HCT116 (cell line): ENCODE data around the gene CCDC188. TPM values are rescaled to one million over a fixed set of nuclear protein-coding genes. Genes with fewer than 3 reads are reported as not detected.

Experiments
- ATAC-seq: fragments of 200-7000 bp; cut with Tn5 transposase; 2 replicates; pipeline ENCODE4 v1.9.1; 2020; ENCODE audit warnings: mild to moderate bottlenecking, moderate library complexity
- BruUV-seq: library from RNA; stranded (reverse); fragments of 400-500 nt; replicated peaks from 2 replicates; lab custom pipeline; 2021; lab: Mats Ljungman, UMichigan
- CTCF ChIA-PET: fragments of 300-600 bp; sonication (Branson Sonifier 250); formaldehyde crosslinking; loops from one replicate; lab custom pipeline; 2021; ENCODE audit warnings: antibody characterized with exemption; lab: Charles Lee
- POLR2A ChIA-PET: fragments of 300-600, 350-600 bp; sonication (Branson Sonifier 250); formaldehyde crosslinking; loops from one replicate; lab custom pipeline; 2021; ENCODE audit warnings: antibody characterized with exemption; lab: Charles Lee
- RAD21 ChIA-PET, 2 experiments: fragments of 300-600 bp; sonication (Branson Sonifier 250); formaldehyde crosslinking; loops; one replicate each; lab custom pipeline; 2023; ENCODE audit warnings: low total read pairs in 2 of 2; ENCODE audit not compliant: uncharacterized antibody in 2 of 2, unreplicated experiment in 2 of 2, low non-redundant PET in 1 of 2; lab: Charles Lee
- DNase-seq: peaks from one replicate; pipeline ENCODE4 v3.0.0-alpha.2; 2010; ENCODE audit warnings: low read depth, low spot score
- H2AFZ ChIP-seq: fragments of 200-600 bp; shearing (Covaris generic), sonication (generic); 2 replicates; pipeline ENCODE4 v1.6.1; 2017; ENCODE audit warnings: low read depth, mixed run types, mixed read lengths, antibody characterized with exemption, low read length; ENCODE audit not compliant: poor library complexity, severe bottlenecking
- H3K27ac ChIP-seq: 2 replicates; pipeline ENCODE4 v1.5.1; 2012; ENCODE audit warnings: low read depth, low read length
- H3K27me3 ChIP-seq: fragments of 200-600 bp; sonication (generic); 2 replicates; pipeline ENCODE4 v1.6.1; 2016; ENCODE audit warnings: mixed run types, low read length, mixed read lengths; ENCODE audit not compliant: insufficient read depth
- H3K36me3 ChIP-seq, 2 experiments: fragments of 200-500 bp in 1 of 2; fragments of 200-600 bp in 1 of 2; sonication (Bioruptor generic) in 1 of 2; sonication (generic) in 1 of 2; 2 replicates each; pipeline versions ENCODE4 v1.5.1 to v1.6.1; 2014 to 2016; ENCODE audit warnings: low read length in 2 of 2, inconsistent platforms in 1 of 2, mixed read lengths in 1 of 2, mixed run types in 1 of 2; ENCODE audit not compliant: insufficient read depth in 2 of 2, control insufficient read depth in 1 of 2
- H3K4me1 ChIP-seq, 2 experiments: fragments of 200-600 bp in 1 of 2; sonication (generic) in 1 of 2; 2 replicates each; pipeline versions ENCODE4 v1.5.1 to v1.6.1; 2012 to 2017; ENCODE audit warnings: low read length in 2 of 2, inconsistent platforms in 1 of 2, mild to moderate bottlenecking in 1 of 2, mixed read lengths in 1 of 2, mixed run types in 1 of 2, moderate library complexity in 1 of 2; ENCODE audit not compliant: insufficient read depth in 2 of 2, control insufficient read depth in 1 of 2
- H3K4me2 ChIP-seq: fragments of 200-600 bp; sonication (generic); 2 replicates; pipeline ENCODE4 v1.6.1; 2017; ENCODE audit warnings: mixed run types, low read length, mixed read lengths
- H3K4me3 ChIP-seq, 2 experiments: fragments of 200-600 bp in 1 of 2; sonication (generic) in 1 of 2; replicated peaks in 1 of 2; 2 replicates each; pipeline ENCODE4 v1.5.1; 2011 to 2016; ENCODE audit warnings: low read length in 2 of 2, control low read depth in 1 of 2, low read depth in 1 of 2, mild to moderate bottlenecking in 1 of 2, mixed read lengths in 1 of 2, mixed run types in 1 of 2
- H3K79me2 ChIP-seq: fragments of 200-600 bp; sonication (generic); 2 replicates; pipeline ENCODE4 v1.6.1; 2017; ENCODE audit warnings: mild to moderate bottlenecking, mixed run types, low read length, moderate library complexity, mixed read lengths; ENCODE audit not compliant: insufficient read depth
- H3K9ac ChIP-seq: fragments of 200-600 bp; sonication (generic); 2 replicates; pipeline ENCODE4 v1.6.1; 2016; ENCODE audit warnings: low read length, mixed read lengths
- H3K9me2 ChIP-seq: fragments of 200-600 bp; sonication (generic), shearing (Covaris generic); 2 replicates; pipeline ENCODE4 v1.6.1; 2017; ENCODE audit warnings: mixed run types, mild to moderate bottlenecking, moderate library complexity; ENCODE audit not compliant: insufficient read depth
- H3K9me3 ChIP-seq, 2 experiments: fragments of 200-500 bp in 1 of 2; fragments of 200-600 bp in 1 of 2; sonication (Bioruptor generic) in 1 of 2; sonication (generic) in 1 of 2; 2 replicates each; pipeline ENCODE4 v1.6.1; 2014 to 2017; ENCODE audit warnings: low read length in 2 of 2, mixed read lengths in 2 of 2, inconsistent platforms in 1 of 2, low read depth in 1 of 2, mild to moderate bottlenecking in 1 of 2, mixed run types in 1 of 2, moderate library complexity in 1 of 2; ENCODE audit not compliant: control insufficient read depth in 1 of 2, insufficient read depth in 1 of 2
- H4K20me1 ChIP-seq: fragments of 200-600 bp; sonication (generic), shearing (Covaris generic); 2 replicates; pipeline ENCODE4 v1.6.1; 2017; ENCODE audit warnings: mixed run types, mild to moderate bottlenecking, moderate library complexity; ENCODE audit not compliant: insufficient read depth
- CEBPB ChIP-seq: IDR thresholded peaks from 2 replicates; pipeline ENCODE4 v1.6.1; 2012; ENCODE audit warnings: low read depth
- CTCF ChIP-seq, 3 experiments: fragments of 200-600 bp in 1 of 3; sonication (generic) in 1 of 3; IDR thresholded peaks in 2 of 3; conservative IDR thresholded peaks in 1 of 3; 2 replicates each; pipeline ENCODE4 v1.5.1; 2012 to 2017; ENCODE audit warnings: low read depth in 2 of 3, low read length in 2 of 3, antibody characterized with exemption in 1 of 3, borderline replicate concordance in 1 of 3, control low read depth in 1 of 3, mild to moderate bottlenecking in 1 of 3, mixed read lengths in 1 of 3, mixed run types in 1 of 3, moderate library complexity in 1 of 3; ENCODE audit not compliant: insufficient read depth in 1 of 3
- ELF1 ChIP-seq: IDR thresholded peaks from 2 replicates; pipeline ENCODE4 v1.6.1; 2012; ENCODE audit warnings: low read depth, borderline replicate concordance
- EZH2 ChIP-seq: fragments of 200-600 bp; sonication (generic); IDR thresholded peaks from 2 replicates; pipeline ENCODE4 v1.6.1; 2017; ENCODE audit warnings: antibody characterized with exemption, mixed run types
- EZH2phosphoT487 ChIP-seq: fragments of 200-600 bp; IDR thresholded peaks from 2 replicates; pipeline ENCODE4 v1.6.1; 2018; ENCODE audit warnings: antibody characterized with exemption, borderline replicate concordance
- FOSL1 ChIP-seq: IDR thresholded peaks from 2 replicates; pipeline ENCODE4 v1.6.1; 2012; ENCODE audit warnings: low read depth
- JUND ChIP-seq: IDR thresholded peaks from 2 replicates; pipeline ENCODE4 v1.6.1; 2012
- MAX ChIP-seq: IDR thresholded peaks from 2 replicates; pipeline ENCODE4 v1.6.1; 2012
- POLR2A ChIP-seq: IDR thresholded peaks from 2 replicates; pipeline ENCODE4 v1.7.0; 2011; ENCODE audit warnings: borderline replicate concordance; ENCODE audit not compliant: insufficient read depth, insufficient read length; ENCODE audit errors: extremely low read depth
- RAD21 ChIP-seq: IDR thresholded peaks from 2 replicates; pipeline ENCODE4 v1.6.1; 2012; ENCODE audit warnings: low read depth, mild to moderate bottlenecking
- TCF7L2 ChIP-seq: IDR thresholded peaks from 2 replicates; pipeline ENCODE4 v1.7.0; 2011; ENCODE audit warnings: borderline replicate concordance, inconsistent platforms; ENCODE audit not compliant: insufficient read depth, insufficient read length; ENCODE audit errors: extremely low read depth
- ZBTB33 ChIP-seq: IDR thresholded peaks from 2 replicates; pipeline ENCODE4 v1.6.1; 2011; ENCODE audit warnings: mild to moderate bottlenecking, low read length, moderate library complexity; ENCODE audit not compliant: insufficient replicate concordance; ENCODE audit errors: extremely low read depth
- ZFX ChIP-seq: fragments of 450-650 bp; IDR thresholded peaks from 2 replicates; pipeline ENCODE4 v1.6.1; 2017
- intact Hi-C: fragments of 100-400 bp; cut with micrococcal nuclease; formaldehyde crosslinking; loops from 2 replicates; pipeline ENCODE4 v1.10.0; 2022
- total RNA-seq: library from RNA; stranded (reverse); gene quantifications from one replicate; pipeline ENCODE4 v1.2.1, GENCODE V29; 2021; ENCODE audit not compliant: unreplicated experiment

Gene CCDC188
- total RNA-seq, 1 experiment from 2014 or later, result not detected

GRCh38 chr22:20196094-20196842, 45.4 kb upstream of the CCDC188 start (continued):
- TF ChIP-seq EZH2phosphoT487 (no peak), EZH2 (no peak), POLR2A (no peak), ELF1 (no peak), CEBPB (no peak), FOSL1 (no peak), CTCF (IDR thresholded peaks at IDR 0.05 in 2 of 3, conservative IDR thresholded peaks at IDR 0.05 in 1 of 3; ENCODE audit: borderline replicate concordance in 1 of 3, insufficient read depth in 1 of 3, low read depth in 2 of 3, low read length in 2 of 3) (no peak)

- no peaks in the 10 kb centered on the region for H4K20me1 ChIP-seq
- no peak overlapping the region for H3K9ac ChIP-seq
- intact Hi-C loops, result no loop called here
- no peaks in the 10 kb centered on the region for H3K9me2 ChIP-seq
- H3K4me1 ChIP-seq, result no peaks in the 10 kb centered on the region
- 0 out of 2 replicates have a peak, but pooled peaks cover 3% of the 10 kb centered on the region for H3K27me3 ChIP-seq
- ChIA-PET RAD21 (no interaction called here), CTCF (no interaction called here), POLR2A (no interaction called here)
- DNase-seq (no peak), ATAC-seq (no peak)
- no peaks in the 10 kb centered on the region for H3K9me3 ChIP-seq
- H3K79me2 ChIP-seq, result no peaks in the 10 kb centered on the region
- no peak overlapping the region for H3K27ac ChIP-seq
- BruUV-seq, result no TSS peak
- H3K4me3 ChIP-seq, result no peak overlapping the region
- TF ChIP-seq CEBPB (no peak), RAD21 (no peak), ZFX (no peak), MAX (no peak), ZBTB33 (no peak), TCF7L2 (no peak), JUND (no peak)
- H3K36me3 ChIP-seq, result no peaks in the 10 kb centered on the region
- H2AFZ ChIP-seq, result no peak overlapping the region
- H3K4me2 ChIP-seq, result no peak overlapping the region
Observed at GRCh38 chr22:20194681-20195593, 44.1 kb upstream of the CCDC188 start.
